ENCODE data around the gene DOP1A. TPM values are rescaled to one million over a fixed set of nuclear protein-coding genes. Genes with fewer than 3 reads are reported as not detected.
A peak's percentile ranks its signal among the peaks of the same experiment; 100 is the strongest.
"Not testable (repeated sequence)": the region's sequence is repeated elsewhere in the genome, so short reads cannot be mapped to it uniquely, and the experiment has no call there.

Gene DOP1A
- total RNA-seq, 1 donor from 2014 or later: 18.4 TPM

DNA sequence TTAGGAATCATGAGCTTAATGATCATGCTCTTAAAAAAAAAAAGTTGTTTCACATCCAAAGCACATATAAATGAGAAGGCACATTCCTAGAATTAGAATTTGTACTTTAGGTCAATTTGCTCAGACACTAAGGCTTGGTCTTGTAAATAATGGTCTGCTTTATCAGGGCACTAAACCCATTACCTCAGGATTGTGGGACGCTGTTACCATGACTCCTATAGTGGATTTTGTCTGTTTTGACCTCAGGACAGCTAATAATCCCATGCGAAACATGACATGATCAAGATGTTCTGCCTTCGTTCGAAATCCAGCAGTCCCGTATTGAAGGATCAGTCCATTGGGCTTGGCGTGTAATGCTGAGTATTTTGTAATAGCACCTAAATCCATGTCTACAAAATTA is 123.2 kb downstream of the DOP1A start:
- H3K4me1 Mint-ChIP-seq: peaks cover 35% of the 10 kb centered on the region
- peaks cover 6% of the 10 kb centered on the region for H3K36me3 Mint-ChIP-seq (ENCODE audit: low read depth)
- H3K9me3 Mint-ChIP-seq: no peaks in the 10 kb centered on the region
- peak overlapping the region; percentile 99 for H3K4me3 Mint-ChIP-seq
- H3K27me3 Mint-ChIP-seq (ENCODE audit: low read depth): no peaks in the 10 kb centered on the region
- DNase-seq (ENCODE audit: low read depth, low spot score): no peak
- TF ChIP-seq, protein P1, sequence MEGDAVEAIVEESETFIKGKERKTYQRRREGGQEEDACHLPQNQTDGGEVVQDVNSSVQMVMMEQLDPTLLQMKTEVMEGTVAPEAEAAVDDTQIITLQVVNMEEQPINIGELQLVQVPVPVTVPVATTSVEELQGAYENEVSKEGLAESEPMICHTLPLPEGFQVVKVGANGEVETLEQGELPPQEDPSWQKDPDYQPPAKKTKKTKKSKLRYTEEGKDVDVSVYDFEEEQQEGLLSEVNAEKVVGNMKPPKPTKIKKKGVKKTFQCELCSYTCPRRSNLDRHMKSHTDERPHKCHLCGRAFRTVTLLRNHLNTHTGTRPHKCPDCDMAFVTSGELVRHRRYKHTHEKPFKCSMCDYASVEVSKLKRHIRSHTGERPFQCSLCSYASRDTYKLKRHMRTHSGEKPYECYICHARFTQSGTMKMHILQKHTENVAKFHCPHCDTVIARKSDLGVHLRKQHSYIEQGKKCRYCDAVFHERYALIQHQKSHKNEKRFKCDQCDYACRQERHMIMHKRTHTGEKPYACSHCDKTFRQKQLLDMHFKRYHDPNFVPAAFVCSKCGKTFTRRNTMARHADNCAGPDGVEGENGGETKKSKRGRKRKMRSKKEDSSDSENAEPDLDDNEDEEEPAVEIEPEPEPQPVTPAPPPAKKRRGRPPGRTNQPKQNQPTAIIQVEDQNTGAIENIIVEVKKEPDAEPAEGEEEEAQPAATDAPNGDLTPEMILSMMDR (conservative IDR thresholded peaks at IDR 0.05): no peak
- H3K27ac Mint-ChIP-seq (ENCODE audit: unreplicated experiment): no peak overlapping the region

DNA sequence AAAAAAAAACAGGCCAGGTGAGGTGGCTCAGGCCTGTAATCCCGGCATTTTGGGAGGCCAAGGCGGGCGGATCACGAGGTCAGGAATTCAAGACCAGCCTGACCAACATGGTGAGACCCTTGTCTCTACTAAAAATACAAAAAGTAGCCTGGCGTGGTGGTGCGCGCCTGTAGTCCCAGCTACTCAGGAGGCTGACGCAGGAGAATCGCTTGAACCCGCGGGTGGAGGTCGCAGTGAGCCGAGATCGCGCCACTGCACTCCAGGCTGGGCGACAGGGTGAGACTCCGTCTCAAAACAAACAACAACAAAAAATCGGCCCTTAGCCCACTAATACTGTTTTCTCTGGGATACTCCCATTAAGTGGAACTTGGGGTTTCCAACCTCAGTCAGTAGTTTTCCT is 124.5 kb downstream of the DOP1A start:
- not testable (repeated sequence) for H3K27me3 Mint-ChIP-seq (ENCODE audit: low read depth); H3K27ac Mint-ChIP-seq (ENCODE audit: unreplicated experiment); H3K9me3 Mint-ChIP-seq; H3K36me3 Mint-ChIP-seq (ENCODE audit: low read depth); DNase-seq (ENCODE audit: low read depth, low spot score)
- peak overlapping the region; percentile 99 for H3K4me3 Mint-ChIP-seq
- H3K4me1 Mint-ChIP-seq: peaks cover 35% of the 10 kb centered on the region

DNA sequence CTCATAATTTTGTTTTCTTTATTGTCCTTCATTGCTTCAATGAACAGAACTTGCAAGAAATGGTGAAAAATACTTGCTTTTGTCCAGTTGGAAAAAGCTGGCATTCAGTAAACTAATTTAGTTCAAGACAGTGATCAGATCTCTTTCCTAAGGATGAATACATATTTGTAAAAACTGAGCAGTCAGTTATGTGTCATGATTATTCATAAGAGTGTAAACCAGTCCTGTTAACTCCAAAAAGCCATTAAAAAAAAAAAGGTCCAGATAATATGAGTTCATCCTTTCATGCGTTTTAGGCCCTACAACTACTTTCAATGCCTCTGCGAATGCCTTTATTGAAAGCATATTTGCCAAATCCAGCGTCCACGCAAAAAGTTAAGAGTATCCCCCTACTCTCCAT is 125.0 kb downstream of the DOP1A start:
- Mint-ChIP-seq H3K27ac (ENCODE audit: unreplicated experiment) (peak overlapping the region; percentile 95), H3K9me3 (no peaks in the 10 kb centered on the region), H3K4me1 (peaks cover 35% of the 10 kb centered on the region), H3K36me3 (ENCODE audit: low read depth) (peaks cover 2% of the 10 kb centered on the region), H3K4me3 (peak overlapping the region; percentile 99), H3K27me3 (ENCODE audit: low read depth) (no peaks in the 10 kb centered on the region)
- DNase-seq (ENCODE audit: low read depth, low spot score): no peak
- TF ChIP-seq, protein P1 (conservative IDR thresholded peaks at IDR 0.05): no peak

DNA sequence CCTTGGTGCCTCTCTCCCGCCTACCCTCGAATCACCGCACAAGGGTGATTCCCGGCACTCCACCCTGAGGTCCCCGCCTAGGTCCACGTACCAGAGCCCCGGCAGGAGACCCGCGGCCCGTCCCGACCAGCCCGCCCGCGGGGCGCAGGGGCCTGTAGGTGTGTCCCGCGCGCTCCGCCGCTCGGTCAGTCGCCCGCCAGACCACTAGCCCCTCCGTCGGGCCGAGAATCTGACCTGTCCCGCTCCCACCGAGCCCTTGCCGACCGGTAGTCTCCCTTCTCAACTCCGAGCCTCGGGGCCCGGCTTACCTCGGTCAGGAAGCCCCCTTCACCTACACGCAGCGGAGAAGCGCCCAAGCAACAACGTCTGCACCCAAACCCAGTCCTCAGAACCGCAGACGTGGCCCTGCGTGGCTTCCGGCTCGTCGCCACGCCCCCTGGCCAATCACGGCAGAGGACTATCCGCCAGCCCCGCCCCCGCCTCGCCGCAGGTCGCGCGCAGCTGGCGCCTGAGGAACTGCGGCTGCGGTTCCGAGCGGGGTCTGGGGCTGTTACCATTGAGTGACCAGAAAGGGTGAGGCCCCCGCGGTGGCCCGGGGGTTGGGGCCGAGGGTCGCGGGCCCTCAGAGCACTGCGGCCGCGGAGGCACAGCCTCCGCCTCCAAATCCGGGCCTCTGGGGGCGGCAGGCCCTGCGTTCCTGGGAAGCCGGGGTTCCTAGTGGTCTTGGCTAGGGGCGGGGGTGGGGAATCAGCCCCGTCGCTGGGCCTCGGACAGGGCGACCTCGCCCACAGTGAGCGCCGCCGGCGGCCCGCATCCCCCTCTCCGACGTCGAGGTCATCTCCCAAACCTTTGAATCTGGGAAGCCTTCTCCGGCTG is 125.6 kb downstream of the DOP1A start, which contains the start of the genes PGM3 and RWDD2A:
Gene PGM3, minus strand, starts transcription at position 395 of the 876 bp plus-strand sequence. CDS start 2,253 bp downstream, outside the sequence.
Gene RWDD2A, plus strand, starts transcription at position 487 of the 876 bp plus-strand sequence. CDS start 1,095 bp downstream, outside the sequence.
- Mint-ChIP-seq H3K4me3 (peak within 1 kb of the TSS; percentile 99), H3K9me3 (no peaks in the 10 kb centered on the region), H3K27ac (ENCODE audit: unreplicated experiment) (peak within 1 kb of the TSS; percentile 95), H3K4me1 (peaks cover 35% of the 10 kb centered on the region), H3K27me3 (ENCODE audit: low read depth) (no peaks in the 10 kb centered on the region), H3K36me3 (ENCODE audit: low read depth) (peaks cover 2% of the 10 kb centered on the region)
- TF ChIP-seq, protein P1 (conservative IDR thresholded peaks at IDR 0.05): no peak
- DNase-seq (ENCODE audit: low read depth, low spot score): peak; percentile 73

DNA sequence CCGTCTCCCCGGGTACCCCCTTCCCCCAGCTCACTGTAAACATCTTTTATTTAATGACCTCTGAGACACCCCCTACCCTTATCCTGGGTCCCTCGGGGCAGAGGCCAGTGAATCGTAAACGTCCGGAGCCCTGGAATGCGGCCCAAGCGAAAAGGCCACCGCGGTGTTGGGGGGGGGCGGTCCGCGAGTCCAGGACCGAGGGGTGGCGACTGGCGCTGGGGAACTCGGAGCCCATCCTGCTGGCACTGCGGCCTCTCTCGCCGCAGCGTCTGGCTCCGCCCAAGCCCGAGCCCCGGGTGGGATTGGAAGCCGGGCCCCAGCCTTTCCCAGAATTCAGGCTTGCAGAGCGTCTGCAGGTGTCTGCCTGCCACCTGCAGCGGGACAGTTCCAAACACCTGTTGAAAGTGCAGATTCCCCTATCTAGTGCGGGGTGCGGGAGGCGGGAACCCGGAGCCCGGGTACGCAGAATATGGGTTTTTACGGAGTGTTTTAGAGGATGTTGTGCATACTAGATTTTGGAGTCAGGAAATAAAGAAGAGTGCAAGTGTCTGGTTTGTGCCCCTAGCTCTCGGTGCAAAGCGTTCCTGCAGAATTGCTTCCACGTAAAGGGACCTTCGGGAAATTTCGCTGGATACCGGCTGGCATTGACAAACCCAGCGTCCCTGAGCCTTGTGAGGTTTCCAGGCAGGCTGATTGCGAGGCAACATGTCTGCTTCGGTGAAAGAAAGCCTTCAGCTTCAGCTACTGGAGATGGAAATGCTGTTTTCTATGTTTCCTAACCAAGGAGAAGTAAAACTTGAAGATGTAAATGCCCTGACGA is 126.5 kb downstream of the DOP1A start:
- peak overlapping the region; percentile 99 for H3K4me3 Mint-ChIP-seq
- H3K4me1 Mint-ChIP-seq: peaks cover 35% of the 10 kb centered on the region
- H3K27ac Mint-ChIP-seq (ENCODE audit: unreplicated experiment): no peak overlapping the region
- TF ChIP-seq, protein P1 (conservative IDR thresholded peaks at IDR 0.05): no peak
- peak; percentile 44 for DNase-seq (ENCODE audit: low read depth, low spot score)
- peaks cover 2% of the 10 kb centered on the region for H3K36me3 Mint-ChIP-seq (ENCODE audit: low read depth)
- H3K9me3 Mint-ChIP-seq: no peaks in the 10 kb centered on the region
- no peaks in the 10 kb centered on the region for H3K27me3 Mint-ChIP-seq (ENCODE audit: low read depth)
